Sigmoid colon (tissue), 7 donors: ENCODE measurements around the gene NFIA. TPM values are rescaled to one million over a fixed set of nuclear protein-coding genes. Genes with fewer than 3 reads are reported as not detected.

Experiments
- DNase-seq: peaks from one replicate; pipeline ENCODE4 v3.0.0-alpha.2; 2019
- H3K27ac ChIP-seq, 4 donors: fragments of 200-600 bp; sonication (generic); one replicate each; pipeline ENCODE4 v1.5.1; 2016 to 2019; ENCODE audit warnings: mild to moderate bottlenecking in 1 of 4
- H3K27me3 ChIP-seq, 3 donors: fragments of 200-600 bp; sonication (generic); one replicate each; pipeline ENCODE4 v1.5.1; 2019; ENCODE audit warnings: mild to moderate bottlenecking in 1 of 3
- H3K36me3 ChIP-seq, 4 donors: fragments of 200-600 bp; sonication (generic); one replicate each; pipeline ENCODE4 v1.5.1; 2016 to 2019
- H3K4me1 ChIP-seq, 4 donors: fragments of 200-600 bp; sonication (generic); one replicate each; pipeline ENCODE4 v1.5.1; 2017 to 2019
- H3K4me3 ChIP-seq, 4 donors: fragments of 200-600 bp; sonication (generic); one replicate each; pipeline ENCODE4 v1.5.1; 2017 to 2019; ENCODE audit warnings: mild to moderate bottlenecking in 2 of 4, moderate library complexity in 1 of 4
- H3K9me3 ChIP-seq, 4 donors: fragments of 200-600 bp in 3 of 4; sonication (generic) in 3 of 4; one replicate each; pipeline versions ENCODE4 v1.5.1 to v1.6.1; 2013 to 2019
- EP300 ChIP-seq, 4 donors: sonication (generic); formaldehyde crosslinking; IDR thresholded peaks; one replicate each; pipeline ENCODE4 v1.6.1; 2017; ENCODE audit warnings: antibody characterized with exemption in 4 of 4
- POLR2A ChIP-seq, 2 donors: fragments of 450-650 bp; IDR thresholded peaks; one replicate each; pipeline ENCODE4 v1.6.1; 2016; ENCODE audit warnings: antibody characterized with exemption in 2 of 2, mild to moderate bottlenecking in 2 of 2, moderate library complexity in 2 of 2
- POLR2AphosphoS5 ChIP-seq, 4 donors: sonication (generic); formaldehyde crosslinking; IDR thresholded peaks; one replicate each; pipeline ENCODE4 v1.6.1; 2017; ENCODE audit warnings: antibody characterized with exemption in 4 of 4
- WGBS, 2 donors: extraction: QIAGEN DNeasy Blood & Tissue Kit; methylation state at CpG; one replicate each; pipeline ENCODE4 v1.1.7; 2013; 5-methylcytosine and 5-hydroxymethylcytosine counted together
- intact Hi-C: fragments of 100-400 bp; cut with DNase I; formaldehyde crosslinking; loops from one replicate; pipeline ENCODE4 v1.15.1; 2023
- polyA plus RNA-seq, 3 donors: library from polyadenylated mRNA; stranded (reverse); fragments of 200-250 nt; gene quantifications; one replicate each; pipeline ENCODE4 v1.2.3, GENCODE V29; 2013
- total RNA-seq, 4 donors: library from RNA; depleted of rRNA; stranded (reverse); fragments of >200 nt; gene quantifications; one replicate each; pipeline ENCODE4 v1.1.0, GENCODE V29; 2016
- TF ChIP-seq, protein P1 (sequence below), 4 experiments: fragments of 450-650 bp in 3 of 4; fragments of 200-600 bp in 1 of 4; IDR thresholded peaks; one replicate each; pipeline ENCODE4 v1.5.1; 2016 to 2019; ENCODE audit warnings: antibody characterized with exemption in 4 of 4, mild to moderate bottlenecking in 3 of 4, moderate library complexity in 2 of 4
- donor health status: healthy with polysubstance abuse.
- donor health status: Bipolar disorder and iron deficiency.
- donor health status: healthy.

NFIA gene
- total and polyA plus RNA-seq, 7 donors, result 2.3 to 154 (median 79.7) TPM

DNA sequence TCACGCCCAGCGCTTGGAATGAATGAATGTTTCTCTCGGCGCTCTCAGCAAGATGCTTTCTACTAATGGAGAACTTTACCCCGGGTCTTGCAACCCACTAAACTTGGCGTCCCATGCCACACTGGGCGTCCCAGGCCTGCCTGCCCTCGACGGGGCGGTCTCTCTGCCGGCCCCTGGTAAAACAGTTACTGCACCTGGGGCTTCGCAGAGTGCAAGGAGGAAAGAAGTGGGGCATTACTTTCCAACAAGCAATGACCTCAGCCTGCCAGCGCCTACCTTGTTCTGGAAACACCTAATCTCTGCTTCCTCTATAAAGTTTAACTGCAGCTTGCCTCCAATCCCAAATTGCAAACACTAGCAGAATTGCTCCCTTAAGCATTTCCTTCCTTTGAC lies 27.8 kb upstream of the NFIA start:
- peaks cover 0 to 67% (median 53%) of the 10 kb centered on the region in 4 donors for H3K4me1 ChIP-seq
- TF ChIP-seq POLR2A (IDR thresholded peaks at IDR 0.05), result no peak
- no peak for TF ChIP-seq EP300 (IDR thresholded peaks at IDR 0.05)
- TF ChIP-seq, protein P1, sequence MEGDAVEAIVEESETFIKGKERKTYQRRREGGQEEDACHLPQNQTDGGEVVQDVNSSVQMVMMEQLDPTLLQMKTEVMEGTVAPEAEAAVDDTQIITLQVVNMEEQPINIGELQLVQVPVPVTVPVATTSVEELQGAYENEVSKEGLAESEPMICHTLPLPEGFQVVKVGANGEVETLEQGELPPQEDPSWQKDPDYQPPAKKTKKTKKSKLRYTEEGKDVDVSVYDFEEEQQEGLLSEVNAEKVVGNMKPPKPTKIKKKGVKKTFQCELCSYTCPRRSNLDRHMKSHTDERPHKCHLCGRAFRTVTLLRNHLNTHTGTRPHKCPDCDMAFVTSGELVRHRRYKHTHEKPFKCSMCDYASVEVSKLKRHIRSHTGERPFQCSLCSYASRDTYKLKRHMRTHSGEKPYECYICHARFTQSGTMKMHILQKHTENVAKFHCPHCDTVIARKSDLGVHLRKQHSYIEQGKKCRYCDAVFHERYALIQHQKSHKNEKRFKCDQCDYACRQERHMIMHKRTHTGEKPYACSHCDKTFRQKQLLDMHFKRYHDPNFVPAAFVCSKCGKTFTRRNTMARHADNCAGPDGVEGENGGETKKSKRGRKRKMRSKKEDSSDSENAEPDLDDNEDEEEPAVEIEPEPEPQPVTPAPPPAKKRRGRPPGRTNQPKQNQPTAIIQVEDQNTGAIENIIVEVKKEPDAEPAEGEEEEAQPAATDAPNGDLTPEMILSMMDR (IDR thresholded peaks at IDR 0.05), result no peak
- TF ChIP-seq POLR2AphosphoS5 (IDR thresholded peaks at IDR 0.05), result no peak

DNA sequence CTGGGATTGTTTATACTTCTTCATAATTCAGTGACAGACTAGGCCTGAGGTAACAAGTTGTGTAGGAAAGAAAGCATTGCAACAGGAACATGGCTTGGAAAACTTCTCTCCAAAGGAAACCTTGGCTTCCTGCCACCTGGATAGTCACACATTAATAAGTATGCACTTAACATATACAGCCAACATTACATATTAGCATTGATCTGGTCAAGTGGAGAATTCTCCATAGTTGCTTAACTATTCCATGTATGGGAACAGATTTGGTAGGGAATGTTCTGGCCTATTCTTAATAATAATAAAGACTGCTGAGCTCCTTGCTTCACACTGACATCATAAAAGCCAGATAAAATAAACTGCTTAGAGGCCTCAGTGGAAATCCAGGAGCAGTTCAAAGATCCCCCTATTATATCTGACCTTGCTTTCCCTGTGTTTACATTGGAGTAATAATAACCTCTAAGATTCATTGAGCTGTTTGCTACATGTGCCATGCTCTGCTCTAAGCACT lies 27.2 kb upstream of the NFIA start:
- Histone ChIP-seq H3K27ac (peak overlapping the region; percentile 94 to 99 (median 98)), H3K27me3 (no peaks in the 10 kb centered on the region), H3K4me1 (peaks cover 0 to 65% (median 51%) of the 10 kb centered on the region in 4 donors), H3K4me3 (no peak overlapping the region), H3K9me3 (no peaks in the 10 kb centered on the region), H3K36me3 (no peaks in the 10 kb centered on the region)
- intact Hi-C loops, result loop anchor here (5.0 to 10.0 kb wide), 2 partner anchors 130 to 342 kb away; no protein-coding TSS in a partner anchor
- TF ChIP-seq, protein P1 (IDR thresholded peaks at IDR 0.05), result no peak
- TF ChIP-seq POLR2AphosphoS5 (IDR thresholded peaks at IDR 0.05) (peak in 3 of 4 donors; percentile 25 to 47 (median 40)), POLR2A (IDR thresholded peaks at IDR 0.05) (no peak), EP300 (IDR thresholded peaks at IDR 0.05) (peak in 3 of 4 donors; percentile 4 to 44 (median 26))
- DNase-seq, result peak; percentile 72

More for the DNA sequence above, 27.8 kb upstream of the NFIA start:
- H3K4me3 ChIP-seq, result no peak overlapping the region
- no peak for DNase-seq
- intact Hi-C loops, result loop anchor here (5.0 to 10.0 kb wide), 3 partner anchors 130 to 798 kb away; no protein-coding TSS in a partner anchor
- H3K27ac ChIP-seq, result peak overlapping the region; percentile 94 to 99 (median 98)
- H3K27me3 ChIP-seq, result no peaks in the 10 kb centered on the region
- no peaks in the 10 kb centered on the region for H3K36me3 ChIP-seq
- no peaks in the 10 kb centered on the region for H3K9me3 ChIP-seq
- 25 to 74% methylated on average over 13 of the region's 13 CpGs for WGBS, 2 donors

DNA sequence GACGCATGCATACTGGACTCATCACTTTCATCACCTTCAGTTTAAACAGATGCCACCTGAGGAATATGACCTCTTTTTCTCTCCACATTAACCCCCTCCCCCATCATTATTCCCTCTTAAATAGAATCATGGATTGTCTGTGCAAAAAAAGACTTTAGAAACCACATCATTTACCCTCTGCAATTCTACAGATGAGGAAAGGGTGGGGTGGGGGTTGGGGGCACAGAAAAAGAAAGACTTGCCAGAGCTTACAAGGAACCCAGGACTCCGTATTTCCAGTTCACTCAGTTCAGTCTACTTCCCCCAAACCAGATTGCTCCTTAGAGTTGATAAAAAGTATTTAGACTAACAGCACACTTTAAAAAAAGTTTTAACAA lies 26.2 kb upstream of the NFIA start:
- H3K4me3 ChIP-seq, result peak overlapping the region in 3 of 4 donors; percentile 54 to 80 (median 63)
- H3K9me3 ChIP-seq, result no peaks in the 10 kb centered on the region
- H3K4me1 ChIP-seq, result peaks cover 0 to 64% (median 50%) of the 10 kb centered on the region in 4 donors
- WGBS, 2 donors, result 29 to 65% methylated on average over 2 of the region's 2 CpGs
- no peak for DNase-seq
- intact Hi-C loops, result loop anchor here (5.0 to 10.0 kb wide), 2 partner anchors 129 to 341 kb away; no protein-coding TSS in a partner anchor
- H3K27ac ChIP-seq, result peak overlapping the region; percentile 94 to 99 (median 98)
- H3K36me3 ChIP-seq, result no peaks in the 10 kb centered on the region
- no peaks in the 10 kb centered on the region for H3K27me3 ChIP-seq
- TF ChIP-seq EP300 (IDR thresholded peaks at IDR 0.05), result no peak

DNA sequence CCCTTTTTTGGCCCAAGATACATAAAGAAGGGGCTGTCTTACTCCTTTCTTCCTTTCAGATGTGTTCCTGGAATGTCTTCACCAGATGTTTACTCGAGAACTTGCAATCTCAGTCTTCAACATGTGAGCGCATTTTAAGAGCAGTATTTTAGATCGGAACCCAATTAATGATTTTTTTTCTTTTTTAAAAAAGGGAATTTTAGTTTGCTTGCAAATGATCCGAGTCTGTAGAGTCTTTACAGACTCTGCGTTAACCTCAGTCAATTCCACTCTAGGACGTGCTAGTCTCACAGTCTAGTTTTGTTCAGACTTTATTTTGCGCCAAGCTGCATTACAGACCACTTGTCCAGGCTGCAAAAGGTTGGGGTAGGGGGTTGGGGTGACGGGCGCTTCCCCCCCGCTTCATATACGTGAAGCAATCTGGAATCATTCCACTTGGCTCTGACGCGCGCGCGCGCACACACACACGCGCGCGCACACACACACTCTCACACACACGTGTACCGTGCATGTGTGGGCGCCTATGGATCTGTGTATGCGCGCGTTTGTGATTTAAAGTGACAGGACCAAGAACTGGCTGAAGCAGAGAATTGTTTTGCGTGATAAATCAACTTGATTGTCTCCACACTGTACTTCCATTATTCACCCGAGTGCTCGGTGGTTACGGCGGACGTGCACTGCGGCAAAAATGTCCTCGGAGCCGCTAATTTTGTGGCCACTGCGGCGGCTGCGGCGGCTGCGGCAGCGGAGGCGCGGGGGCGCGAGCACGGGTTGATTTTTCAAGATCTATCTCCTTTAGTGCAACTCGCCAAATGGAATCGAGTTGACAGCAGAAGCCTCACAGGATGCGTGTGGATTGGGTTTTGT lies 25.6 kb upstream of the NFIA start:
- peak overlapping the region; percentile 46 to 80 (median 58) for H3K4me3 ChIP-seq
- no peaks in the 10 kb centered on the region for H3K27me3 ChIP-seq
- peak in 3 of 4 donors; percentile 49 to 59 (median 57) for TF ChIP-seq POLR2AphosphoS5 (IDR thresholded peaks at IDR 0.05)
- TF ChIP-seq, protein P1 (IDR thresholded peaks at IDR 0.05), result no peak
- TF ChIP-seq EP300 (IDR thresholded peaks at IDR 0.05), result peak in 2 of 4 donors; percentile 3 to 8
- H3K4me1 ChIP-seq, result peaks cover 0 to 57% (median 49%) of the 10 kb centered on the region in 4 donors
- H3K36me3 ChIP-seq, result no peaks in the 10 kb centered on the region
- 1 to 3% methylated on average over 50 of the region's 50 CpGs for WGBS, 2 donors
- DNase-seq, result peak; percentile 81
- peak overlapping the region; percentile 94 to 99 (median 98) for H3K27ac ChIP-seq
- intact Hi-C loops, result loop anchor here (5.0 to 10.0 kb wide), 2 partner anchors 128 to 340 kb away; no protein-coding TSS in a partner anchor
- no peaks in the 10 kb centered on the region for H3K9me3 ChIP-seq
